ENCODE results near the gene SUN2.

The SUN2 gene

GRCh38 chr22:38753948-38754750 lies 1.6 kb downstream of the SUN2 start:
- FAIRE-seq, result no peak

GRCh38 chr22:38751422-38752346 lies 4.1 kb downstream of the SUN2 start:
- FAIRE-seq, result no peak

- FAIRE-seq, result no peak
Measured at GRCh38 chr22:38751066-38751421, 4.8 kb downstream of the SUN2 start.

- FAIRE-seq, result no peak
Measured at GRCh38 chr22:38750638-38751037, 5.2 kb downstream of the SUN2 start.

- FAIRE-seq, result no peak
Measured at GRCh38 chr22:38750104-38750503, 5.7 kb downstream of the SUN2 start.

GRCh38 chr22:38748487-38749136 lies 7.2 kb downstream of the SUN2 start:
- no peak for FAIRE-seq

- FAIRE-seq, result no peak
Measured at GRCh38 chr22:38745676-38746460, 9.9 kb downstream of the SUN2 start.

GRCh38 chr22:38744981-38745380 lies 10.8 kb downstream of the SUN2 start:
- FAIRE-seq, result no peak

GRCh38 chr22:38742176-38742942 lies 13.4 kb downstream of the SUN2 start:
- no peak for FAIRE-seq

GRCh38 chr22:38741576-38741975 lies 14.2 kb downstream of the SUN2 start:
- no peak for FAIRE-seq

- FAIRE-seq, result no peak
Measured at GRCh38 chr22:38741166-38741565, 14.6 kb downstream of the SUN2 start.

- FAIRE-seq, result no peak
Measured at GRCh38 chr22:38740754-38741153, 15.0 kb downstream of the SUN2 start.

- FAIRE-seq, result no peak
Measured at GRCh38 chr22:38740116-38740723, 15.6 kb downstream of the SUN2 start.

- FAIRE-seq, result no peak
Measured at GRCh38 chr22:38739300-38740055, 16.3 kb downstream of the SUN2 start.

- FAIRE-seq, result no peak
Measured at GRCh38 chr22:38738475-38739070, 17.2 kb downstream of the SUN2 start.

GRCh38 chr22:38737302-38738060 lies 18.3 kb downstream of the SUN2 start:
- no peak for FAIRE-seq

- FAIRE-seq, result no peak
Measured at GRCh38 chr22:38736257-38736570, 19.6 kb downstream of the SUN2 start.

GRCh38 chr22:38735465-38736256 lies 20.1 kb downstream of the SUN2 start:
- no peak for FAIRE-seq

GRCh38 chr22:38735126-38735464 lies 20.7 kb downstream of the SUN2 start:
- no peak for FAIRE-seq

Measured in colon (tissue), 2 donors.